Measurements from ENCODE around the gene MGRN1.

- TF ChIP-seq POLR2AphosphoS5 (IDR thresholded peaks at IDR 0.05; ENCODE audit: low read depth, low read length), result no peak
- no peak for TF ChIP-seq POLR2A (IDR thresholded peaks at IDR 0.05; ENCODE audit: low read depth, low read length)
Observed at GRCh38 chr16:4597174-4597573, 27.5 kb upstream of the MGRN1 start.

Data from GM12892 (cell line).